GM12872 (cell line): ENCODE measurements around the gene COMMD7.
A peak's percentile ranks its signal among the peaks of the same experiment; 100 is the strongest.

Source experiments
- TF ChIP-seq, protein P1 (sequence below): IDR thresholded peaks from 3 replicates; pipeline ENCODE4 v1.5.1; 2011; ENCODE audit warnings: low read depth, mild to moderate bottlenecking, low read length, moderate library complexity; ENCODE audit not compliant: insufficient read depth

COMMD7 gene

DNA sequence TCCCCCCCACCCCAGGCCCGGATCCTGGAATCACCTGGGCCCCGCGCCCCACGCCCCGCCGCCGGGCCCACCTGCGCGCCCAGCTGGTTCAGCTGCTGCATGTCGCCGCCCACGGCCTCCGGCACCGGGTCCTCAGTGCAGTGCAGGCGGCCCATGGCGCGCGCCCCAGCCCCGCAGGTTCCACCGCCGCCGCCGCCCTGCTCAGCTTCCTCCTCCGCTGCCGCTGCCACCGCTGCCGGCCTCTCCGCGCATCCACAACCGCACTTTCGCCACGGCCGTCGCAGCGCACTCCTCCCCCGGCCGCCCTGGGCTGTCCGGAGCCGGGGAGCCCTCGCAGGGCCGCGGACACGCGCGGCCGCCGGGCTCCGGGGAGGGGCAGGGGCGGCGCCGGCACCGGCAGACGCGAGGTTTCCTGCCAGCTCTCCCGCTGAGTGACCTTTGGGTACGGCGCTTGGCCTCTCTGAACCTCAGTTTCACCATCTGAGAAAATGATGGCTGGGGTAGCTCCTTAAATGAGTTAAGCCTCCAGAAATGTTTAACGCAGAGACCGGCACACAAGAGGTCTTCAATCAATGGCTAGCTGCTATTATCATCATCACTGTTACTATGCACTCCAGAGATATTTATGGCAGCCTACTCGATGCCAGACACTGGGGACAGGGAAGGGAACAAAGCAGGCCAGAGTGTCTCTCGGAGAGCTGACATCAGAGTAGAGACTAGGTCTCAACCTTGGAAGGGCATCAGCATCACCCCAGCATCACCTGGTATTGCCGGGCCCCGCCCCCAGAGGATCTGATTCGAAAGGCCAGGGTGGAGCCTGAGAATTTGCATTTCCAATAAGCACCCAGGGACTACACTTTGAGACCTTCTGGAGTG, at the start of gene COMMD7:
Gene COMMD7 (minus strand): TSS at position 231 of the 876 bp plus-strand sequence. CDS start 76 bp downstream, at position 155.
- TF ChIP-seq, protein P1, sequence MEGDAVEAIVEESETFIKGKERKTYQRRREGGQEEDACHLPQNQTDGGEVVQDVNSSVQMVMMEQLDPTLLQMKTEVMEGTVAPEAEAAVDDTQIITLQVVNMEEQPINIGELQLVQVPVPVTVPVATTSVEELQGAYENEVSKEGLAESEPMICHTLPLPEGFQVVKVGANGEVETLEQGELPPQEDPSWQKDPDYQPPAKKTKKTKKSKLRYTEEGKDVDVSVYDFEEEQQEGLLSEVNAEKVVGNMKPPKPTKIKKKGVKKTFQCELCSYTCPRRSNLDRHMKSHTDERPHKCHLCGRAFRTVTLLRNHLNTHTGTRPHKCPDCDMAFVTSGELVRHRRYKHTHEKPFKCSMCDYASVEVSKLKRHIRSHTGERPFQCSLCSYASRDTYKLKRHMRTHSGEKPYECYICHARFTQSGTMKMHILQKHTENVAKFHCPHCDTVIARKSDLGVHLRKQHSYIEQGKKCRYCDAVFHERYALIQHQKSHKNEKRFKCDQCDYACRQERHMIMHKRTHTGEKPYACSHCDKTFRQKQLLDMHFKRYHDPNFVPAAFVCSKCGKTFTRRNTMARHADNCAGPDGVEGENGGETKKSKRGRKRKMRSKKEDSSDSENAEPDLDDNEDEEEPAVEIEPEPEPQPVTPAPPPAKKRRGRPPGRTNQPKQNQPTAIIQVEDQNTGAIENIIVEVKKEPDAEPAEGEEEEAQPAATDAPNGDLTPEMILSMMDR, result no peak

DNA sequence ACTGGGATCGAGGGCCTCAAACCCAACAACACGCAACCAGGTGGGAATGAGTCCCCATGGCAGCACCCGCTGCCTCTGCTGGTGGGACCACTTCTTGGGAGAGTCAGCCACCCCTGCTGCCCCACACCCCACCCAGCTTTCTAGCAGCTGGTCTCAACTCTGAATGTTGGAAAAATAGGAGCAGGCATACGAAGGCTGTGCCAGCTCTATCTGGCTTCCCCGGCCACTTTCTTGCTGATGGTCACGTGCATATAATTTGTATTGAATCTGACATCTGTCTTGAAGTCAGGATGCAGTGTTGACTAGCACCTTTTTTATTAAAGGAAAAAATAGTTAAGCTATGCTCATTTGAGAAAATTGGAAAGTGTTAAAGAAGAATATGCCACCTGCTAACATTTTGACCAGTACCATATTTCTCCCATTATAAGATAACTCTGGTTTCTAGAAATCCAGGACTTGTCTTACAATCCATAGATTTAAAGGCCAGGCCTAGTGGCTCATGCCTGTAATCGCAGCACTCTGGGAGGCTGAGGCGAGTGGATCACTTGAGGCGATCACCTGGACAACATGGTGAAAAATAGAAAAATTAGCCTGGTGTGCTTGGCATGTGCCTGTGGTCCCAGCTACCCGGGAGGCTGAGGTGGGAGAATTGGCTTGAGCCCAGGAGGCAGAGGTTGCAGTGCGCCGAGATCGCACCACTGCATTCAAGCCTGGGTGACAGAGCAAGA, 49.6 kb upstream of the COMMD7 start:
- TF ChIP-seq, protein P1, result no peak

DNA sequence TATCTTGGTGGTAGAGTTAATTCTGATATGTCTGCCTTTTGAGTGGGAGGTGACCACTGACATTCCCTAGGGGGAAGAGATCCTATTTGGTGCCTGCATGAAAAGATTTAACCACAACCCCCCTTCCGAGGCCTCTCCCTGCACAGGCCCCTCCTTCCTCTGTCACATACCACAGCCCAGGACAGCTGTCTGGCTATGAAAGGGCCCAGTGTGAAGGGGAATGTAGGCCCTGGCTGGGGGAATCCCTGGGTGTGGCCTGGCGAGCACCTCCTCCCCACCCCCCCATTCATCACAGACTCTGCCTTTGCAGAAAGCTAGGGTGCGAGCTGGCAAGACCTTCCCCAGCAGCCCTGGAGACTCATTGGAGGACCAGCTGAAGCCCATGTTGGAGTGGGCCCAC, 49.0 kb upstream of the COMMD7 start:
- TF ChIP-seq, protein P1, result no peak

DNA sequence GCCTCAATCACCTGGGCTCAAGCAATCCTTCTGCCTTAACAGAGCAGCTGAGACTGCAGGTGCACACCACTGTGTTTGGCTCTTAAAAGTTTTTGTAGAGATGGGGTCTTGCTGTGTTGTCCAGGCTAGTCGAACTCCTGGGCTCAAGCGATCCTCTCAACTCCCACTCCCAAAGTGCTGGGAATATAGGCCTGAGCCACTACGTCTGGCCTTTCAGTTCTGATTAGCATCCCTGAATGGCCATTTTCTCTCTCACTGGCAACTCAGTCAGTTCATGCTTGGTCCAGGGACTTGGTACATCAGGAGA, 47.4 kb upstream of the COMMD7 start:
- TF ChIP-seq, protein P1, result no peak

DNA sequence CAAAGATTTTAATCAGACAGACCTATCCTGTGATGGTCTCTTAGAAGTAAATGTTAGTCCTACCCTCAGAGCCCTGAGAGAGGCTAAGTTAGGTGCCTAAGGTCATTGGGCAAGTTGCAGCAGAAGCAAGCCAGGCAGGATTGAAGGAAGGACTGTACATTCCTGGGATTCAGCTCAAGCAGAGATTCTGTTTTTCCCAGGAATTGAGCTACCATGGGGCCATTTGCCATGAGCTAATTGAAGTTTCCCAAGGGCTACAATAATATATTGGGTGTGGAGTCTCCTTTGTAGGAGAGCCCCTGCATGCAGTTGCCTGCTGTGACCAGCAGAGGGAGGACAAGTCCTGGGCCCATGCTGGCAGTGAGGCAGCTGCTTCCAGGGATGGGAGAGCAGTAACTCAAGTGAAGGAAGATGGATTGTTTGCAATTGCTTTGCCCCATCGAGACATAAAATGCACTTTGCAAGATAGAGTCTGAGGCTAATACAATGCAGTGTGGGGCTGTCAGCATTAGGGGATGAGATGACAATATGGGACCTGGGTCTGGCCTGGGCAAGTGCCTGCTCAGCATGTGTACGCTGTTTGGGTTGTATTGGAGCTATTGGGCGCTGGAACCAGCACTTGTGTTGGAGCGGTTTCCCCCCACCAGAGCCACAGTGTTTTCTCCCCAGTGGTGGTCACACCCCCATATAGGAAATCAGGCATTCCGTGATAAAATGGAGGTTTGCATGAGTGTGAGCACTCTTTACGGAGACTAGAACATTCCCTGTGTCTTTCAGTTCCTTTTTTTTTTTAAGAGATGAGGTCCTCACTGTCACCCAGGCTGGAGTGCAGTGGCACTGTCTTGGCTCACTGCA, 46.9 kb upstream of the COMMD7 start:
- TF ChIP-seq, protein P1, result peak; percentile 100

DNA sequence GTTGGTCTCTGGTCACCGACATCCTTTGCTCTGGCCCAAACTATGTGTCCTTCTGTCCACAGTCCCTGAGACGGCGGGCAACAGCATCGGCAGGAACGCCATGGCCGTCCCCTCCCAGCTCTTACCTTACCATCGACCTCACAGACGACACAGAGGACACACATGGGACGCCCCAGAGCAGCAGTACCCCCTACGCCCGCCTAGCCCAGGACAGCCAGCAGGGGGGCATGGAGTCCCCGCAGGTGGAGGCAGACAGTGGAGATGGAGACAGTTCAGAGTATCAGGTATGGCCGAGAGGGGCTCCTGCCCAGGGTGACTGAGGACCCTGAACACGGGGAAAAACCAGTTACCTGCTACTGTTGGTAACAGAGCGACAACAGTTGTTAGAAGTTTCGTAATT, 43.9 kb upstream of the COMMD7 start:
- TF ChIP-seq, protein P1, result no peak
